Common myeloid progenitor, CD34-positive (primary cell): ENCODE measurements around the gene TBC1D4.
A peak's percentile ranks its signal among the peaks of the same experiment; 100 is the strongest.

ENCODE experiments used
- CTCF ChIA-PET: fragments of 350-600 bp; sonication (Branson Sonifier 250); formaldehyde crosslinking; loops from one replicate; lab custom pipeline; 2021; ENCODE audit warnings: antibody characterized with exemption; lab: Charles Lee
- POLR2A ChIA-PET: fragments of 350-600 bp; sonication (Branson Sonifier 250); formaldehyde crosslinking; loops from one replicate; lab custom pipeline; 2021; ENCODE audit warnings: antibody characterized with exemption; lab: Charles Lee
- DNase-seq, 3 donors: peaks; one replicate each; pipeline versions ENCODE4 v3.0.0 to v3.0.0-alpha.2; 2013
- H3K27ac ChIP-seq, 2 experiments: 1 replicate in 1 of 2; 2 replicates in 1 of 2; pipeline ENCODE4 v1.7.0; 2013; ENCODE audit warnings: inconsistent platforms in 2 of 2, low read length in 2 of 2, mild to moderate bottlenecking in 2 of 2, low read depth in 1 of 2, moderate library complexity in 1 of 2; ENCODE audit not compliant: severe bottlenecking in 2 of 2, insufficient read depth in 1 of 2, poor library complexity in 1 of 2
- H3K27me3 ChIP-seq, 5 experiments: replicated peaks in 2 of 5; 1 replicate in 3 of 5; 2 replicates in 2 of 5; pipeline versions ENCODE4 v1.6.1 to v1.7.0; 2013; ENCODE audit warnings: low read length in 4 of 5, mild to moderate bottlenecking in 2 of 5, moderate library complexity in 2 of 5, inconsistent platforms in 1 of 5; ENCODE audit not compliant: insufficient read depth in 5 of 5, control insufficient read depth in 4 of 5
- H3K36me3 ChIP-seq, 4 experiments: 1 replicate in 2 of 4; 2 replicates in 2 of 4; pipeline versions ENCODE4 v1.6.1 to v1.7.0; 2013; ENCODE audit warnings: low read length in 3 of 4, control low read depth in 1 of 4, mild to moderate bottlenecking in 1 of 4; ENCODE audit not compliant: control insufficient read depth in 4 of 4, insufficient read depth in 4 of 4
- H3K4me1 ChIP-seq, 4 experiments: 1 replicate in 3 of 4; 2 replicates in 1 of 4; pipeline versions ENCODE4 v1.6.1 to v1.7.1; 2013; ENCODE audit warnings: low read length in 3 of 4, mild to moderate bottlenecking in 3 of 4, control low read depth in 1 of 4, inconsistent platforms in 1 of 4, moderate library complexity in 1 of 4; ENCODE audit not compliant: control insufficient read depth in 4 of 4, insufficient read depth in 4 of 4; ENCODE audit errors: control extremely low read depth in 1 of 4
- H3K4me3 ChIP-seq, 7 experiments: 1 replicate in 4 of 7; 2 replicates in 3 of 7; pipeline versions ENCODE4 v1.5.1 to v1.7.0; 2013; ENCODE audit warnings: mild to moderate bottlenecking in 7 of 7, low read length in 6 of 7, moderate library complexity in 6 of 7, inconsistent platforms in 2 of 7, low read depth in 2 of 7, control low read depth in 1 of 7; ENCODE audit not compliant: insufficient read depth in 4 of 7, control insufficient read depth in 1 of 7; ENCODE audit errors: extremely low read depth in 1 of 7
- H3K9me3 ChIP-seq, 5 experiments: 1 replicate in 4 of 5; 2 replicates in 1 of 5; pipeline versions ENCODE4 v1.6.1 to v1.7.1; 2013; ENCODE audit warnings: low read length in 4 of 5, mild to moderate bottlenecking in 2 of 5, inconsistent platforms in 1 of 5, low read depth in 1 of 5, moderate library complexity in 1 of 5; ENCODE audit not compliant: control insufficient read depth in 4 of 5, insufficient read depth in 2 of 5; ENCODE audit errors: control extremely low read depth in 1 of 5
- WGBS: methylation state at CpG from one replicate; pipeline ENCODE4 v1.1.5; 2013; ENCODE audit not compliant: insufficient coverage; 5-methylcytosine and 5-hydroxymethylcytosine counted together

TBC1D4 gene

DNA sequence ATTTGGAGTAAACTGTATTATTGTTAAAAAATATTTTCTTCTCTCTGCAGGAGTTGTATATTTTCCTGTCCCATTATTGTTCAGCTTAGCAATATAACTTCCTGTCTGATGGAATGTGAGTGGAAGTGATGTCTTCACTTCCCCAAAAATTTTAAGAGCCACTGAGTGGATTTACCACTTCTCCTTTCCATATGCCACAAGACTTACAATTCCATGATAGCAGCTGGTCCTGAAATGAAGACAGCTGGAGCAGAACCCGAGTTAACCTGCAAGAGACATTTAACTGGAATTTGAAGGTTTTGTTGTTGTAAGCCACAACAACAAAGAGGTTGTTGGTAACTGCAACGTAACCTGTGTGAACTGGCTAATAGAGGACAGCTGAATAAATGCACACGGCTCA is 23.4 kb upstream of the TBC1D4 start:
- 0% methylated on average over 1 of the region's 3 CpGs for WGBS
- Histone ChIP-seq H3K27me3 (no peaks in the 10 kb centered on the region), H3K9me3 (no peaks in the 10 kb centered on the region), H3K4me1 (peaks cover 0 to 31% (median 3%) of the 10 kb centered on the region in 4 experiments), H3K4me3 (no peak overlapping the region), H3K36me3 (no peaks in the 10 kb centered on the region), H3K27ac (no peak overlapping the region)
- POLR2A ChIA-PET = no interaction called here
- CTCF ChIA-PET = interaction anchor here (0.6 kb wide), 1 partner anchor 31 kb away, joined by 3 read pairs; no protein-coding TSS in a partner anchor
- peak; percentile 25 to 89 (median 83) for DNase-seq

DNA sequence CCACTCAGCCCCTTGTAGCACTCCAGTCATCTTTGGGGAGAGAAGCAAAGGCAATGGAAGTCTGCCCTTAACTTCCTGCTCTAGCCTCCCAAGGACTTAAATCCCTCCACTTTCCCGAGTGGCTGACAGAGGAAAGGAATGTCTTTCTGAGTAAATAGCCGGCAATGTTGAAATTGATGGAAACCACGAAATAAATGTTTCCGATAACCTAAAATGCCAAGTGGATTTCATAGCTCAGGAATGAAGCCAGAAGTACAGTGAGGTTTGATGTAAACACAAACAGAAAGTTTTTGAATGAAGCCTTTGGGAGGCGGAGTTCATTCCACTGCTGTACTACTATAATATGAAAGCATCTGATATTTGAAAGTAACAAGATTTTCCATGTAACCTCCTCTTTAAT is 14.0 kb upstream of the TBC1D4 start:
- POLR2A ChIA-PET = no interaction called here
- DNase-seq = no peak
- Histone ChIP-seq H3K4me3 (no peak overlapping the region), H3K27ac (no peak overlapping the region), H3K9me3 (no peaks in the 10 kb centered on the region), H3K4me1 (no peaks in the 10 kb centered on the region), H3K36me3 (no peaks in the 10 kb centered on the region), H3K27me3 (no peaks in the 10 kb centered on the region)
- CTCF ChIA-PET = interaction anchor here (0.8 kb wide), 1 partner anchor 13 kb away, joined by 3 read pairs; no protein-coding TSS in a partner anchor
- WGBS = 100% methylated on average over 4 of the region's 5 CpGs

- Histone ChIP-seq H3K36me3 (no peaks in the 10 kb centered on the region), H3K4me1 (peaks cover 0 to 7% (median 2%) of the 10 kb centered on the region in 4 experiments), H3K9me3 (no peaks in the 10 kb centered on the region), H3K27ac (no peak overlapping the region), H3K27me3 (no peaks in the 10 kb centered on the region), H3K4me3 (no peak overlapping the region)
- ChIA-PET POLR2A (no interaction called here), CTCF (interaction anchor here (0.5 to 3.2 kb wide), 2 partner anchors 11 to 33 kb away, joined by 3 to 12 read pairs; partner anchors contain the start of gene TBC1D4)
- 100% methylated on average over 1 of the region's 1 CpG for WGBS
- DNase-seq = no peak
These were observed 12.5 kb upstream of the TBC1D4 start for GRCh38 chr13:75494491-75494890.

- no peak for DNase-seq
- peaks cover 0 to 13% (median 2%) of the 10 kb centered on the region in 4 experiments for H3K4me1 ChIP-seq
- ChIA-PET CTCF (interaction anchor here (3.2 kb wide), 1 partner anchor 10 kb away, joined by 12 read pairs; the partner anchor contains the start of gene TBC1D4), POLR2A (no interaction called here)
- no peak overlapping the region for H3K27ac ChIP-seq
- no peaks in the 10 kb centered on the region for H3K9me3 ChIP-seq
- H3K27me3 ChIP-seq = no peaks in the 10 kb centered on the region
- H3K4me3 ChIP-seq = no peak overlapping the region
- H3K36me3 ChIP-seq = no peaks in the 10 kb centered on the region
These were observed 11.2 kb upstream of the TBC1D4 start for GRCh38 chr13:75493156-75493555.

- peak in 2 of 3 donors; percentile 24 to 28 for DNase-seq
- CTCF ChIA-PET = interaction anchor here (0.9 to 3.2 kb wide), 2 partner anchors 9 to 18 kb away, joined by 3 to 12 read pairs; partner anchors contain the start of gene TBC1D4
These were observed 10.4 kb upstream of the TBC1D4 start for GRCh38 chr13:75492389-75492788.

GRCh38 chr13:75491376-75491775 is 9.4 kb upstream of the TBC1D4 start:
- Histone ChIP-seq H3K4me3 (no peak overlapping the region), H3K4me1 (peaks cover 0 to 26% (median 8%) of the 10 kb centered on the region in 4 experiments), H3K9me3 (no peaks in the 10 kb centered on the region), H3K27me3 (no peaks in the 10 kb centered on the region), H3K36me3 (no peaks in the 10 kb centered on the region), H3K27ac (no peak overlapping the region)
- DNase-seq = no peak
- WGBS = no CpG with 5 or more reads among the region's 2 CpGs
- ChIA-PET POLR2A (no interaction called here), CTCF (interaction anchor here (0.6 to 3.2 kb wide), 3 partner anchors 8 to 19 kb away, joined by 3 to 12 read pairs (median 3); partner anchors contain the start of gene TBC1D4)

More at GRCh38 chr13:75492389-75492788, 10.4 kb upstream of the TBC1D4 start:
- Histone ChIP-seq H3K4me1 (peaks cover 0 to 16% (median 2%) of the 10 kb centered on the region in 4 experiments), H3K27ac (no peak overlapping the region), H3K9me3 (no peaks in the 10 kb centered on the region), H3K27me3 (no peaks in the 10 kb centered on the region), H3K4me3 (no peak overlapping the region), H3K36me3 (no peaks in the 10 kb centered on the region)
- WGBS = 94% methylated on average over 2 of the region's 5 CpGs
- POLR2A ChIA-PET = no interaction called here

- 98% methylated on average over 7 of the region's 10 CpGs for WGBS
- Histone ChIP-seq H3K4me1 (peaks cover 0 to 43% (median 15%) of the 10 kb centered on the region in 4 experiments), H3K9me3 (no peaks in the 10 kb centered on the region), H3K27me3 (no peaks in the 10 kb centered on the region), H3K4me3 (no peak overlapping the region), H3K36me3 (no peaks in the 10 kb centered on the region), H3K27ac (no peak overlapping the region)
- ChIA-PET POLR2A (no interaction called here), CTCF (interaction anchor here (0.6 to 1.1 kb wide), 2 partner anchors 54 to 138 kb away, joined by 3 to 4 read pairs; no protein-coding TSS in a partner anchor)
- DNase-seq = peak; percentile 28 to 88 (median 85)
These were observed 7.7 kb upstream of the TBC1D4 start for GRCh38 chr13:75489502-75490263.
